Uterus (tissue), 4 donors: Measurements from ENCODE around the gene DDR2. TPM values are rescaled to one million over a fixed set of nuclear protein-coding genes. Genes with fewer than 3 reads are reported as not detected.

Experiments
- DNase-seq, 2 donors: peaks; one replicate each; pipeline ENCODE4 v3.0.0-alpha.2; 2019 to 2020
- H3K27ac ChIP-seq, 2 donors: fragments of 200-600 bp; sonication (generic); 1 replicate in 1 of 2; 2 replicates in 1 of 2; pipeline ENCODE4 v1.5.1; 2016 to 2018
- H3K27me3 ChIP-seq, 2 donors: fragments of 200-600 bp; sonication (generic); one replicate each; pipeline ENCODE4 v1.5.1; 2018 to 2019; ENCODE audit warnings: control low read depth in 1 of 2
- H3K36me3 ChIP-seq, 2 donors: fragments of 200-600 bp; sonication (generic); one replicate each; pipeline ENCODE4 v1.5.1; 2019; ENCODE audit warnings: control low read depth in 1 of 2
- H3K4me1 ChIP-seq, 2 donors: fragments of 200-600 bp; sonication (generic); one replicate each; pipeline ENCODE4 v1.5.1; 2018 to 2019; ENCODE audit warnings: control low read depth in 1 of 2
- H3K4me3 ChIP-seq, 2 donors: fragments of 200-600 bp; sonication (generic); 1 replicate in 1 of 2; 2 replicates in 1 of 2; pipeline ENCODE4 v1.5.1; 2018 to 2019; ENCODE audit warnings: mild to moderate bottlenecking in 1 of 2
- H3K9me3 ChIP-seq, 2 donors: fragments of 200-600 bp; sonication (generic); one replicate each; pipeline ENCODE4 v1.5.1; 2019; ENCODE audit warnings: control low read depth in 1 of 2
- POLR2A ChIP-seq, 2 donors: fragments of 450-650 bp; IDR thresholded peaks; one replicate each; pipeline ENCODE4 v1.6.1; 2016; ENCODE audit warnings: antibody characterized with exemption in 2 of 2, mild to moderate bottlenecking in 1 of 2, moderate library complexity in 1 of 2
- intact Hi-C: fragments of 100-400 bp; cut with DNase I; formaldehyde crosslinking; loops from one replicate; pipeline ENCODE4 v1.15.1; 2023; ENCODE audit warnings: low total_unique reads
- total RNA-seq, 4 donors: library from RNA; depleted of rRNA in 3 of 4; stranded (reverse); fragments of >200 nt in 3 of 4; gene quantifications; one replicate each; pipeline versions ENCODE4 v1.1.0 to v1.2.4, GENCODE V29; 2014 to 2023
- TF ChIP-seq, protein P1 (sequence below), 4 experiments: fragments of 200-600 bp in 2 of 4; fragments of 450-650 bp in 2 of 4; sonication (generic) in 2 of 4; IDR thresholded peaks; one replicate each; pipeline ENCODE4 v1.5.1; 2016 to 2019; ENCODE audit warnings: antibody characterized with exemption in 4 of 4, mild to moderate bottlenecking in 2 of 4, moderate library complexity in 1 of 4
- donor health status: DM: yes; HTN: yes; CAD: no.

The DDR2 gene
- total RNA-seq, 4 donors from 2014 or later: 40.0 to 134 (median 74.7) TPM

DNA sequence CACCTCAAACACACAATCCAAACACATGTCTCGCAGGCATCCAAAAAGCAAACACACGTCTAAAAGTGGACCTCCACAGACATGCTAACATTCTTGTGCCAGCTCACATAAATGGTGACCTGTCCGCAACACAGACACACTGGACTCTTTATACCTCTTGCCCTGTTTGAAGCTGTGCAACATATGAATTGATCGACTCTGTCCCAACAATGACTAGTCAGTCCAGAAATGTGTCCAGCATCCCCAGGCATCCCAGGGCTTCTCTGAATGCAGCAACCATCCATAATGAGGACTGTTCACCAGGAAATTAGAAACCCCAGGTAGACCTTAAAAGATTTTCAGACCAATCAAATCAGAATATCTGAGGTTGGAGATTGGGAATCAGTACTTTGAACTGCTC lies 3.2 kb downstream of the DDR2 start:
- DNase-seq: no peak
- Histone ChIP-seq H3K4me3 (no peak overlapping the region), H3K4me1 (peaks cover 0 to 3% of the 10 kb centered on the region in 2 donors), H3K36me3 (no peaks in the 10 kb centered on the region), H3K27ac (peak overlapping the region; percentile 16 to 97), H3K9me3 (no peaks in the 10 kb centered on the region), H3K27me3 (no peaks in the 10 kb centered on the region)
- intact Hi-C loops: no loop called here
- no peak for TF ChIP-seq POLR2A (IDR thresholded peaks at IDR 0.05)
- TF ChIP-seq, protein P1, sequence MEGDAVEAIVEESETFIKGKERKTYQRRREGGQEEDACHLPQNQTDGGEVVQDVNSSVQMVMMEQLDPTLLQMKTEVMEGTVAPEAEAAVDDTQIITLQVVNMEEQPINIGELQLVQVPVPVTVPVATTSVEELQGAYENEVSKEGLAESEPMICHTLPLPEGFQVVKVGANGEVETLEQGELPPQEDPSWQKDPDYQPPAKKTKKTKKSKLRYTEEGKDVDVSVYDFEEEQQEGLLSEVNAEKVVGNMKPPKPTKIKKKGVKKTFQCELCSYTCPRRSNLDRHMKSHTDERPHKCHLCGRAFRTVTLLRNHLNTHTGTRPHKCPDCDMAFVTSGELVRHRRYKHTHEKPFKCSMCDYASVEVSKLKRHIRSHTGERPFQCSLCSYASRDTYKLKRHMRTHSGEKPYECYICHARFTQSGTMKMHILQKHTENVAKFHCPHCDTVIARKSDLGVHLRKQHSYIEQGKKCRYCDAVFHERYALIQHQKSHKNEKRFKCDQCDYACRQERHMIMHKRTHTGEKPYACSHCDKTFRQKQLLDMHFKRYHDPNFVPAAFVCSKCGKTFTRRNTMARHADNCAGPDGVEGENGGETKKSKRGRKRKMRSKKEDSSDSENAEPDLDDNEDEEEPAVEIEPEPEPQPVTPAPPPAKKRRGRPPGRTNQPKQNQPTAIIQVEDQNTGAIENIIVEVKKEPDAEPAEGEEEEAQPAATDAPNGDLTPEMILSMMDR (IDR thresholded peaks at IDR 0.05): no peak

DNA sequence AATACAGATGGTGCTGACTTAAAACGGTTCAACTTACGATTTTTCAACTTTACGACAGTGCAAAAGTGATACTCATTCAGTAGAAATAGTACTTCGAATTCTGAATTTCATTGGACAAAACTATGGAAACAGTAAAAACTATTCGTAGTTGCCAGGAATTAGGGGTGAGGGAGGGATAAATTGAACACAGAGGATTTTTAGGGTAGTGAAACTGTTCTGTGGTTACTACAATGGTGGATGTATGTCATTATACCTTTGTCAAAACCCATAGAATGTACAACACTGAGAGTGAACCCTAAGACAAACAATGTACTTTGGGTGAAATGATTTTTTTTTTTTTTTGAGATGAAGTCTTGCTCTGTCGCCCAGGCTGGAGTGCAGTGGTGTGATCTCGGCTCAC lies 7.5 kb downstream of the DDR2 start:
- TF ChIP-seq POLR2A (IDR thresholded peaks at IDR 0.05): no peak
- TF ChIP-seq, protein P1 (IDR thresholded peaks at IDR 0.05): no peak
- no peak for DNase-seq
- H3K27ac ChIP-seq: no peak overlapping the region
- peaks cover 0 to 3% of the 10 kb centered on the region in 2 donors for H3K4me1 ChIP-seq
- no peak overlapping the region for H3K4me3 ChIP-seq
- H3K27me3 ChIP-seq: no peaks in the 10 kb centered on the region
- intact Hi-C loops: no loop called here
- H3K9me3 ChIP-seq: no peaks in the 10 kb centered on the region
- H3K36me3 ChIP-seq: no peaks in the 10 kb centered on the region

DNA sequence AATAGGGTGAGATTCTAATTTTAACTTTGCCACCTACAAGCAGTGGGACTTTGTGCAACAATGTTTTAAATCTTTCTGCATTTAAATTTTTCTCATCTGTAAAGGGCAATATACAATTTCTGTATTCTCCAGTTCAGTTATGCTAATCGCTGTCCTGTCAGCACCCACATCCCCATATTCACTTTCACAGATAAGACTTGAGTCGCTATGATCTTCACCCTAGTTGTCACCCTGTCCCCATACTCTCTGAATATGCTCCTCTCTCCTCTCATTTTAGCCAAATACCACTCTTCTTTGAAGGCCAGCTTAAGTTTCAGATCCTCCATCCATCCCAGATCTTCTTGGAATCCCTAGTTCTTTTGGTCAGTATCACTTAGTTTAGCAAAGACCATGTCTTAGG lies 8.8 kb downstream of the DDR2 start:
- TF ChIP-seq POLR2A (IDR thresholded peaks at IDR 0.05): no peak
- intact Hi-C loops: no loop called here
- no peaks in the 10 kb centered on the region for H3K36me3 ChIP-seq
- H3K4me3 ChIP-seq: no peak overlapping the region
- H3K4me1 ChIP-seq: no peaks in the 10 kb centered on the region
- no peaks in the 10 kb centered on the region for H3K9me3 ChIP-seq
- no peak for DNase-seq
- no peak overlapping the region for H3K27ac ChIP-seq
- no peaks in the 10 kb centered on the region for H3K27me3 ChIP-seq

DNA sequence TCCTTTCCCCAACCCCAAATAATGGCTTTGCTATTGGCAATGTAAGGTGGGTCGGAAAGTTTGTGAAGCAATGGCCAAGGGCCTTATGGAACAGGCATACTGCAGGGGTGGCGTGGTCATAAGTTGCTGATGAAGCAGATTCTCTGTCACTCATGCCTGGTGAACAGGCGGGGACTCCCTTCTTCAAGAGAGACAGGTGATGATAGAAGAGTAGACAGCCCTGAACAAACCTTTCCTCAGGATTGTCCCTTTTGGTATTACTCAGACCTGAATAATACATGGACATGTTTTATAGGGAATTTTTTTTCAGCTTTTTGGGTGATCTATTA lies 12.7 kb downstream of the DDR2 start:
- no peaks in the 10 kb centered on the region for H3K9me3 ChIP-seq
- no peaks in the 10 kb centered on the region for H3K27me3 ChIP-seq
- DNase-seq: no peak
- no peak overlapping the region for H3K27ac ChIP-seq
- TF ChIP-seq, protein P1 (IDR thresholded peaks at IDR 0.05): no peak
- TF ChIP-seq POLR2A (IDR thresholded peaks at IDR 0.05): no peak
- no peaks in the 10 kb centered on the region for H3K36me3 ChIP-seq
- no peaks in the 10 kb centered on the region for H3K4me1 ChIP-seq
- no peak overlapping the region for H3K4me3 ChIP-seq
- intact Hi-C loops: no loop called here

DNA sequence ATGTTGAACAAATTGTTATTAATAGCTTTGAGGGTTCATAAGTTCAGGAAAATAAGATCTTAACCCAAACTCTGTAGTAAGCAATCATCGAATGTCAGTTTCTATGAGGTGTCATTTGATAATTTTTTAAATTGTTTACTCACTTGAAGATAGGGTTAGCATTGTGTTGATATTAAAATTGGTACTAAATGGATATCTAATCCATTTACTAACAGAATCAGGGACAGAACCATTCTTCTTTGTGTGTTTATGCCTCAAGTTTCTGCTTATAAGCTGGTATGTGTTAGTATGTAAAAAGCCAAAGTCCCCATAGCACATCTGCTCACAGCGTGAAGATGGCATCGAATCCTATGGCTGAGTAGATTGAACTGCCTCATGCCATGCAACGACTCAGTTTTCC lies 13.4 kb downstream of the DDR2 start:
- TF ChIP-seq, protein P1 (IDR thresholded peaks at IDR 0.05): no peak
- no peak for TF ChIP-seq POLR2A (IDR thresholded peaks at IDR 0.05)
- no peak for DNase-seq
- Histone ChIP-seq H3K36me3 (no peaks in the 10 kb centered on the region), H3K4me3 (no peak overlapping the region), H3K4me1 (no peaks in the 10 kb centered on the region), H3K27ac (no peak overlapping the region), H3K27me3 (no peaks in the 10 kb centered on the region), H3K9me3 (no peaks in the 10 kb centered on the region)
- intact Hi-C loops: no loop called here

DNA sequence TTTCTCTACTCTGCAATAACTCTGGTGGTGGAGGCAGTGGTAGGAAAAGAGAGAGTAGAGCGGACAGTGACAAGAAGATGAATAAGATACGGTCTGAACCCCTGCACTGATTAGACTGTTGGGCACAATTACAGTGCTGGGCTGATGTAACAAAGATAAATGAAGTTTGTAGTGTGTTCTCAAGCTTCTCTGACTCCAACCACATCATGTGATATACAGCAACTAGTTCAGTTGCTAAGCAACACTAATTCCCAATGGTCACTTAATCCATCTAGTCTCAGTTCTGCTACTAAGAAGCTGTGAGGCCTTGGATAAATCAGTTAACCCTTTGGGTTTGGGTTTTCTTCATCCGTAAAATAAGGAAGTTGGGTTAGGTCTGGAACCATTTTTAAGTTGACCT lies 17.3 kb downstream of the DDR2 start:
- Histone ChIP-seq H3K9me3 (no peaks in the 10 kb centered on the region), H3K27ac (no peak overlapping the region), H3K27me3 (no peaks in the 10 kb centered on the region), H3K4me1 (no peaks in the 10 kb centered on the region), H3K36me3 (no peaks in the 10 kb centered on the region), H3K4me3 (no peak overlapping the region)
- intact Hi-C loops: no loop called here
- no peak for TF ChIP-seq POLR2A (IDR thresholded peaks at IDR 0.05)
- TF ChIP-seq, protein P1 (IDR thresholded peaks at IDR 0.05): no peak
- DNase-seq: no peak
